Ureter (tissue), 1 donor: ENCODE data around the gene NUP93. TPM values are rescaled to one million over a fixed set of nuclear protein-coding genes. Genes with fewer than 3 reads are reported as not detected.
"Not testable (repeated sequence)": the region's sequence is repeated elsewhere in the genome, so short reads cannot be mapped to it uniquely, and the experiment has no call there.

Source experiments
- DNase-seq: peaks from one replicate; pipeline ENCODE4 v3.0.0-alpha.2; 2020; ENCODE audit warnings: low spot score
- total RNA-seq: library from RNA; stranded (reverse); gene quantifications from one replicate; pipeline ENCODE4 v1.2.4, GENCODE V29; 2023
- donor health status: DM: yes; HTN: yes; CAD: no.

Gene NUP93
- total RNA-seq, 1 donor from 2014 or later = 69.1 TPM

DNA sequence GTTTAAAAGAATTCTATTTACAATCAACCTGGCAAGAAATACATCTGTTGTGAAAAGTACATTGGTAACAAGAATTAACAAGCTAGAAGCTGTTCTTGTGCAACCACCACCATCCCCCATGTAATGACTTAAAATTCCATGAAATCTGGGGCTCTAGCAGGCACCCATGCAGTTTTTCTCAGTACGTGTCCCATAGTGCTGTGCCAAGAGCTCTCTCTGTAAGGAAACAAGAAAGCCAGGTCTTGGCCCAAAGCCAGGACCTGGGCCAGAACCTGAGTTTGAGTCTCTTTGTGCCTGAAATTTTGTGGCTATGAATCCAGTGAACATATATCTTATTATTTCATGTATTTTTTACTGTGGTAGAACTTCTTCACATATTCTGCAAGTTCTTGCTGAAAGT is 46.6 kb downstream of the NUP93 start:
- no peak for DNase-seq

DNA sequence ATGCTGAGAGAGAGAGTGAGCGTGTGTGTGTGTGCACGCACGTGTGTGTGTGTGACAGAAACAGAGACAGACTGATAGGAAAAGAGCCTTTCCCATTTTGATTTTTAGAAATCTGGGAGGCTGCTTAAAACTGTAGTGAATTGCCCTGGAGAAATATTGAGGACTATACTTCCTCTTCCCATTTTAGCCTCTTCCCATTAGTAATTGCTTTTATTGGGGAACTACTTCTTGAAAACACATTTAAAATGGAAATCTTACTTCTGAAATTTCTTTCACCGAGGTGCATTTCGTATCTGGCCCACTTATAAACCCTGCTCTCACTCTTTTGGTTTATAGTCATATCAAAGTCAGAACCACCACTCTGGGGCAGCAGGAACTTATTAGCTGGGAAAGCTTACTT is 47.1 kb downstream of the NUP93 start:
- no peak for DNase-seq

- DNase-seq = no peak
Measured at GRCh38 chr16:56777482-56777881, 47.6 kb downstream of the NUP93 start.

GRCh38 chr16:56779906-56780305 is 50.0 kb downstream of the NUP93 start:
- DNase-seq = no peak

DNA sequence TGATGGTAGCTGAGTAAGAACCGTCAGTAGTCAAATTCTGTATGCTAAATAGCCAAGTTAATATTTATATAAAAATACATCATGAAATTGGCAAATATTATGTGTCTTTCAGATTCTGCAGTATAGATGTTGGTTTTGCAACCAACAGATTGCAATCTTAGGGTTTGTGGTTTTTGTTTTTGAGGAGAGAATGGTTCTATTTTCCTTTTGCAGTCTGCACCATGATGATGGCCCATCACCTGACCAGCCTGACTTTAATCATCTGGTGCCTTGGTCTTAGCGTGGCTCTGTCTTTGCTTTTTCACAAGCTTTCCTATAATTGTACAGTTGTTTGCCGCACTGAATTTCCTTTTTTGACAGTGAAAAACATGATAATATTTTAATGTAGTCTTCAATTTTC is 50.7 kb downstream of the NUP93 start:
- DNase-seq = no peak

DNA sequence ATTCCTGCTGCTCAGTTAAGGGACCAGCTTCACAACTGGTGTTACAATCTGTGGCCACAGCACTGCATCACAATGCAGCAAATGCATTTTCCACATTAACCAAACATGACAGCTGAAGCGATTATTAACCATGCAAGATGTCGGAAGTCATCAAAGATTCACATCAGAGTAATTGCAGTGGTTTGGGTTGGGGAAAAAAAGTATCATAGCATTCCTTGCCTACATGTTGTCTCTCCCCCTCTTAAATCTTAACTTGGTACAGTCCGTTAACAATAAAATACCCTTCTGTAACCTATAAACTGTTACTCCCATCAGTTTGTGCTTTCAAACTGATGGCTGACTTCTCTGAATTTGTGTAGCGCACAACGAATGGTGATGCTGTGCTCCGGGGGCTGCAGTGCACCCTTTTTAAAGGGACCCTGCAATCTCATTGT is 51.6 kb downstream of the NUP93 start:
- DNase-seq = no peak

DNA sequence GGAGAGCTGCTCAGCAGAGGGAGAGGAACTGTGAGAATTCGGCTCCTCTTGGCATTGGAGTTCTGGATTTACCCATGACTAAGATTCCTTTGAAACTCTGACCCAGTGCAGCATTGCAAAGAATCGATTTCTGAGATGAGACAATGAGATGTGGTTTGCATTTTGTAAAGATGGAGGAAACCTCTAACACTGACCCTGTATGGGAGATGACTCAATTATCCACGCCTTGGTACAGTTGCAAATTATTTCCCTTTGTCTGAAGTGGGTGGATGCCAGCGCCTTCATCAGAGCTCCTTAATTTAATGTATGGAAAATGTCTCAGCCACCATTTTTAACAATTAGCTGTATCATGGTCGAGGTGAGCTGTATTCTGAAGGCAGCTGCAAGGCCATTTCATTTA is 53.4 kb downstream of the NUP93 start:
- no peak for DNase-seq

- no peak for DNase-seq
Measured at GRCh38 chr16:56785317-56785716, 55.4 kb downstream of the NUP93 start.

DNA sequence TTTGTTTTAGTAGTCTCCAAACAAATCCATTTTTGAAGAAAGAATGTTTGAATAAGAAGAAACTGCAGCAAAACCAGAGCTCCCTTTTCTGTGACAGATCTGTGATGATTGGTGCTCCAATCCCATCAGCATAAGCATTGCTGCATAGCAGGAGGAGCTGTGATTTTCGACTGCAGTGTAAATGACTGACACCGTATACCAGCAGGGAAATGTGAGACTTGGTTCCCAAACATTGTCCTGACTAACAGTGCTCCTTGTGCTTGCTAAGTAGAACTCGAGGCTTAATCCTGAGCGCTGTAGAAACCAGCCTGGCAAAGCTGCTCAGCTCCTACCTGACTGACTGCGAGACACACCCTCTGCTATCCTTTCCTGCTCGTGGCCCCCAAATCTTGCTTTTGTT is 57.2 kb downstream of the NUP93 start:
- DNase-seq = no peak

DNA sequence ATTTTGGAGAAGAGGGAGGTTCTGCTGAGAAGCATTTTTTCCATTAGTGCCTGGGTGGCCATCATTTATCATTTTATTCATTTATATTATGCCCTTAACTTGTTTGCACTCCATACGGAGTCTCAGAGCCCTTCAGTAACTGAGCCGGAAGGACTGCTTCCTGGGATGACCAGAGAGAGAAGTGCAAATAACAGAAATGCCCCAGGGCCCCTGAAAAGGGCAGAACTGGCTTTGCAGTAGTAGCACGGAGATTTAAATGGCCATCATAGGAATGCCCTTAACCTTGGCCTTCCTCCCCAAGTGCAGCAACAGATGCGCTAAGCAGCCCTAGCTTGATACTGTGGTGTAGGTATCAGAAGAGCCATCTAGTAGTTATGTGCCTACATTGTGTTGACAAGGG is 58.5 kb downstream of the NUP93 start:
- DNase-seq = no peak

- no peak for DNase-seq
Measured at GRCh38 chr16:56789360-56789759, 59.4 kb downstream of the NUP93 start.

DNA sequence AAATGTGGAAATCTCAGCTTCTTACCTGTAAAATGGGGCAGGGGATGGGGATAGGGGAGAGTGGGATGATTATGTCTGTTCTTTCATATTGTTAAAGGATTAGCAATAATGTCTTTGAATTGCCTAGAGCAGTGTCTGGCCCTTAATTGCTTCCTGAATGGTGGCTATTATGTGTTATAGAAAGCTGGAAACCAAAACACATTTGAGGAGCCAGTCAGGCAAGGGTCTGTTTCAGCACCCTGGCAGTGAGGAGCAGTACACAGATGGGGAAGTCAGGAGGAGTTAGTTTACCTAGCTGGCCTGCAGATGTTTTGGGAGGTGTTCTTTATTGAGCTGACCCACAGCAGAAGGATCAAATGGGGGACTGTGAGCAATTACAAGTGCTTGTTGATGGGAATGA is 63.0 kb downstream of the NUP93 start:
- DNase-seq = no peak

DNA sequence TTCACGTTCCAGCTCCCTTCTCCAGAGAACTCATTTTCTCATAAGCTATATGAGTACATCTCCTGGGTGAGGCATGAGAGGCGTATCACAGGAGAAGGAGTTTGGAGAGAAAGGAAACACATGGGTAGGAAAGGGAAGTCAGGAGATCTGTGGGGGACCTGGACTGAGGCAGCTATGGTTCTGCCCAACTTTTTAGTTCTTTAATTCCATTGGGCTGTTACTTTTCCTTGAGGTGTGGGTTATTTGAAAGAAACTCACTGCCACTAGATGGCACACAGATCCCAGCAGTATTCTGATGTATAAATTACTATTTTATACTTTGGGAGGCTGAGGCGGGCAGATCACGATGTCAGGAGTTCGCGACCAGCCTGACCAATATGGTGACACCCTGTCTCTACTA is 63.6 kb downstream of the NUP93 start:
- DNase-seq = no peak

- no peak for DNase-seq
Measured at GRCh38 chr16:56795011-56795410, 65.1 kb downstream of the NUP93 start.

DNA sequence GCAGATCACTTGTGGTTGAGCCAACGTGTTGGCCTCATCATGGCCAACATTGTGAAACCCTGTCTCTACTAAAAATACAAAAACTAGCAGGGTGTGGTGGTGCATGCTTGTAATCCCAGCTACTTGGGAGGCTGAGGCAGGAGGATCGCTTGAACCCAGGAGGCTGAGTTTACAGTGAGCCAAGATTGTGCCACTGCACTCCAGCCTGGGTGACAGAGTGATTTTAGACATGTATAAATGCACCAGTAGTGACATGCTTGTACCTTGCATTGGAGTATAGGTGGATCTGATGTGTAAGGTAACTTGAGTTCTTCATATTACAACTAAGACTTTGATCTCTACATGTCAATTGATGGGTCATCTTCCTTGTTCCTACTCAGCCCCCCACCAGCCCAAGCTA is 67.1 kb downstream of the NUP93 start:
- not testable (repeated sequence) for DNase-seq

GRCh38 chr16:56797861-56798260 is 67.9 kb downstream of the NUP93 start:
- DNase-seq = no peak

- DNase-seq = no peak
Measured at GRCh38 chr16:56798955-56799354, 69.0 kb downstream of the NUP93 start.

- no peak for DNase-seq
Measured at GRCh38 chr16:56800355-56800754, 70.4 kb downstream of the NUP93 start.

DNA sequence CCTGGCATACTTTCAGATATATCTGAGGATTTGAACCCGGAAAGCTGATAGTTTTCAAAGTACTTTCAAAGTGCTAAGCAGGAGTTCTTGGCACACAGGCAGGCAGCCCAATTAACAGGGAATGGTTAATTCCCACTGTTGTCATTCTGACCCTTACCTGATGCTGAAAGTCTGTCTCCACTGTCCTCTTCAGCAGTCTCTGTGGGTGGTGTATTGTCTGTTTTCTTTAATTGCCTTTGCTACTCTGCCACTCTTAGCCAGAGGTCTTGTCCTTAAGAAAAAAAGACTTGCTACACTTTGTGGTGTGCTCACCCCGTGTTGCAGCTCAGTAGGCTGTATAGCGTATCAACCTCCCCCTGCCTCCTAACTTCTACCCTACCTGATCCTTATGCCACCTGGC is 71.8 kb downstream of the NUP93 start:
- DNase-seq = no peak

GRCh38 chr16:56807011-56807675 is 77.2 kb downstream of the NUP93 start:
- DNase-seq = no peak

DNA sequence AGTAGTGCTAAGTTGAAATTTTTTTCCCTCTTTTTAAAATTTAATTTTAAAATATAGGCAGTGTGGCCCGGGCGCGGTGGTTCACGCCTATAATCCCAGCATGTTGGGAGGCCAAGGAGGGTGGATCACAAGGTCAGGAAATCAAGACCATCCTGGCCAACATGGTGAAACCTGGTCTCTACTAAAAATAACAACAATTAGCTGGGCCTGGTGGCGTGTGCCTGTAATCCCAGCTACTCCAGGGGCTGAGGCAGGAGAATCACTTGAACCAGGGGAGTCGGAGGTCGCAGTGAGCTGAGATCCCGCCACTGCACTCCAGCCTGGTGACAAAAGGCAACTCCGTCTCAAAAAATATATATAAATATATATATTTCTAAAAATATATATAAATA is 77.7 kb downstream of the NUP93 start:
- not testable (repeated sequence) for DNase-seq

DNA sequence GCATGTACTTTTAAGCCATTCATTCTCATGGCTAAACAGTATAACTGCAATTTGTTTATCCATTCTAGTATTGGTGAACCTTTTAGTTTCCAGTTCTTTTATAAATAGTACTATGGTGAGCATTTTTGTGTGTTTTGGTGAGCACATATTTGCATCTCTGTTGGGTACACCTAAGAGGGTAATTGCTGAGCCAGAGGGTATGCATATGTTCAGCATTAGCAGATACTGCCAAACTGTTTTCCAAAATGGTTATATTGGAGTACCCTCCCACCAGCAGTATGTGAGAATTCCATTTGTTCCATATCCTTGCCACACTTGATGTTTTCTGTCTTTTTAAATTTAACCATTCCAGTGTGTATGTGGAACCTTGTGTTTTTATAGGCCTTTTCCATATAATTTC is 81.0 kb downstream of the NUP93 start:
- DNase-seq = no peak

DNA sequence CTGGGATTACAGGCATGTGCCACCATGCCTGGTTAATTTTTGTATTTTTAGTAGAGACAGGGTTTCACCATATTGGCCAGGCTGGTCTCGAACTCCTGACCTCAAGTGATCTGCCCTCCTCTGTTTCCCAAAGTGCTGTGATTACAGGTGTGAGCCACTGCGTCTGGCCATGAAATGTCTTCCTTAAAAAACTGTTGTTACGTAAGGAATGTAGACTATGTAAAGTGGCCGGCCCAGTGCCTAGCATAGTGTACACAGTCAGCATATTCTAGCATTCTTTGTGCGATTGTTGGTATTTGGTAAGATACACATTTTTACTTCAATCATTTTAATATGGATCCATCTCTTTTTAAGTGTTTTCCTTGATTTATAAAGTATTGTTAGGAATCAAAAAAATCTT is 81.7 kb downstream of the NUP93 start:
- not testable (repeated sequence) for DNase-seq

DNA sequence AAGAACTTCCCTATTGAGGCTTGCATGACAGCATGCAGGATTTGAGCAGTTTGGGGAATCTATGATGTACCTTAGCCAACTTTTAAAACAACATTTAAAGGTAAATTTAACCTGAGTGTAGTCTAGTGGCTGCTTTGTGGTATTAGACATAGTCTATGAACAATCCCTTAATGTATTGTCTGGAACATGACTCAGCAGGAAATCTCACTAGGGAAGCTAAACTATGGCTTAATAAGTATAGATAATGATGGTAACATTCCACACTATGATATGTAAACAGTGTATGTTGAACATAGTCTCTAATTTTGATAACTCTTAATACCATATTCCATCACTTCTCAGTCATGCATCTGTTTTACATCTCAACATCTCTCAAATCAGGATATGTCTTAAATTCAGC is 83.0 kb downstream of the NUP93 start:
- no peak for DNase-seq
